T-helper 1 cell treated with Interleukin-12 subunit alpha and Interleukin-12 subunit beta and Interleukin-4 antibody, amounts not matched to agents 30 μg/mL and 1 μg/mL, for 36 hours (primary cell): Measurements from ENCODE around the gene PML.
"Not testable (repeated sequence)": the region's sequence is repeated elsewhere in the genome, so short reads cannot be mapped to it uniquely, and the experiment has no call there.

Experiments
- H3K27ac Mint-ChIP-seq: one replicate; pipeline ENCODE4 v1.8.0; 2021; ENCODE audit warnings: mild to moderate bottlenecking, mixed read lengths
- H3K27me3 Mint-ChIP-seq: one replicate; pipeline ENCODE4 v1.8.0; 2021; ENCODE audit warnings: low read depth, mixed read lengths
- H3K36me3 Mint-ChIP-seq: one replicate; pipeline ENCODE4 v1.8.0; 2021; ENCODE audit warnings: low read depth, mixed read lengths
- H3K4me1 Mint-ChIP-seq: one replicate; pipeline ENCODE4 v1.8.0; 2021; ENCODE audit warnings: low read depth, mixed read lengths
- H3K4me3 Mint-ChIP-seq: one replicate; pipeline ENCODE4 v1.8.0; 2021; ENCODE audit warnings: mild to moderate bottlenecking, moderate library complexity, mixed read lengths
- H3K9me3 Mint-ChIP-seq: one replicate; pipeline ENCODE4 v1.8.0; 2021; ENCODE audit warnings: mixed read lengths

Gene PML

GRCh38 chr15:74041777-74042435 is 47.4 kb downstream of the PML start:
- no peaks in the 10 kb centered on the region for H3K27me3 Mint-ChIP-seq
- peaks cover 27% of the 10 kb centered on the region for H3K36me3 Mint-ChIP-seq
- no peaks in the 10 kb centered on the region for H3K9me3 Mint-ChIP-seq
- H3K4me3 Mint-ChIP-seq, result no peak overlapping the region
- H3K4me1 Mint-ChIP-seq, result no peaks in the 10 kb centered on the region
- no peak overlapping the region for H3K27ac Mint-ChIP-seq

DNA sequence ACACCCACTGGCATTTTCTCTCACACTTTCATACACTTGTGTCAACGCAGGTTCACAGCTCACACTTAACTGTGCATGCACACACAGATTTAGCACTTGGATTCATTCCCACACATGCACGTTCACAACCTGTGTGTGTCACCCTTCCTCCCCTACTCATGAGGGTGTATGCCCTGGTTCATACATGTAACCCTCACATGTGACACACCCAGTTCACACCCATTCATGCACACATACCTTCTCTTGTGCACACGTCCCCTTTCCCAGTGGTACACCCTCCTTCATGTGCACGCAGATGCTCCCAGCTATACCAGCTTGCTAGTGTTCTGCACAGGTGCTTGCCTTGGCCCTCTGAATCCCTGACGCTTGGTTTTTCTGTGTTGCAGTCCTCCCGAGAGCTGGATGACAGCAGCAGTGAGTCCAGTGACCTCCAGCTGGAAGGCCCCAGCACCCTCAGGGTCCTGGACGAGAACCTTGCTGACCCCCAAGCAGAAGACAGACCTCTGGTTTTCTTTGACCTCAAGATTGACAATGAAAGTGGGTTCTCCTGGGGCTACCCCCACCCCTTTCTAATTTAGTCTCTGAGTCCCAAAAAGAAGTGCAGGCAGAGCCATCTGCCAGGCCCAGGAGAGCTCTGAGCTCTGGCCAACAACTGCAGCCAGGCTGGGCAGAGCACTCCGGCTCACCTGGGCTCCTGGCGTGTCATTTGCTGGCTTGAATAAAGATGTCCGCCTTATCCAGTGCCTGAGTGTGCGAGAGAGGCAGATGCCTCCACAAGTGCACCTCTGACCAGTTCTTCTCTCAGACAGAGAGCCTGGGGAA is 48.3 kb downstream of the PML start:
- no peaks in the 10 kb centered on the region for H3K27me3 Mint-ChIP-seq

GRCh38 chr15:74043425-74044266 is 49.1 kb downstream of the PML start:
- Mint-ChIP-seq H3K9me3 (no peaks in the 10 kb centered on the region), H3K27me3 (no peaks in the 10 kb centered on the region), H3K36me3 (peaks cover 16% of the 10 kb centered on the region), H3K4me1 (peaks cover 4% of the 10 kb centered on the region), H3K27ac (no peak overlapping the region), H3K4me3 (no peak overlapping the region)

More for the DNA sequence above, 48.3 kb downstream of the PML start:
- peaks cover 20% of the 10 kb centered on the region for H3K36me3 Mint-ChIP-seq
- H3K9me3 Mint-ChIP-seq, result no peaks in the 10 kb centered on the region
- no peak overlapping the region for H3K4me3 Mint-ChIP-seq
- H3K4me1 Mint-ChIP-seq, result no peaks in the 10 kb centered on the region
- H3K27ac Mint-ChIP-seq, result no peak overlapping the region

DNA sequence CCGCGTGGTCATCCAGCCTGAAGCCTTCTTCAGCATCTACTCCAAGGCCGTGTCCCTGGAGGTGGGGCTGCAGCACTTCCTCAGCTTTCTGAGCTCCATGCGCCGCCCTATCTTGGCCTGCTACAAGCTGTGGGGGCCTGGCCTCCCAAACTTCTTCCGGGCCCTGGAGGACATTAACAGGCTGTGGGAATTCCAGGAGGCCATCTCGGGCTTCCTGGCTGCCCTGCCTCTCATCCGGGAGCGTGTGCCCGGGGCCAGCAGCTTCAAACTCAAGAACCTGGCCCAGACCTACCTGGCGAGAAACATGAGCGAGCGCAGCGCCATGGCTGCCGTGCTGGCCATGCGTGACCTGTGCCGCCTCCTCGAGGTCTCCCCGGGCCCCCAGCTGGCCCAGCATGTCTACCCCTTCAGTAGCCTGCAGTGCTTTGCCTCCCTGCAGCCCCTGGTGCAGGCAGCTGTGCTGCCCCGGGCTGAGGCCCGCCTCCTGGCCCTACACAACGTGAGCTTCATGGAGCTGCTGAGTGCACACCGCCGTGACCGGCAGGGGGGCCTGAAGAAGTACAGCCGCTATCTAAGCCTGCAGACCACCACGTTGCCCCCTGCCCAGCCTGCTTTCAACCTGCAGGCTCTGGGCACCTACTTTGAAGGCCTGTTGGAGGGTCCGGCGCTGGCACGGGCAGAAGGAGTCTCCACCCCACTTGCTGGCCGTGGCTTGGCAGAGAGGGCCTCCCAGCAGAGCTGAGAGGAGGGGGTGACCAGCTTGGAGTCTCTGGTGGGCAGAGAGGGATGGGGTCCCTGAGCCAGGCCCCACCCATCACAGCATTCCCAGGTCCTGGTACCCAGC is 50.0 kb downstream of the PML start:
- H3K4me1 Mint-ChIP-seq, result peaks cover 4% of the 10 kb centered on the region
- peaks cover 16% of the 10 kb centered on the region for H3K36me3 Mint-ChIP-seq
- H3K27me3 Mint-ChIP-seq, result no peaks in the 10 kb centered on the region
- H3K9me3 Mint-ChIP-seq, result no peaks in the 10 kb centered on the region
- H3K4me3 Mint-ChIP-seq, result no peak overlapping the region
- no peak overlapping the region for H3K27ac Mint-ChIP-seq

- H3K27me3 Mint-ChIP-seq, result no peaks in the 10 kb centered on the region
- no peak overlapping the region for H3K27ac Mint-ChIP-seq
- H3K36me3 Mint-ChIP-seq, result peaks cover 16% of the 10 kb centered on the region
- H3K4me3 Mint-ChIP-seq, result no peak overlapping the region
- no peaks in the 10 kb centered on the region for H3K9me3 Mint-ChIP-seq
- peaks cover 4% of the 10 kb centered on the region for H3K4me1 Mint-ChIP-seq
These were observed 50.7 kb downstream of the PML start for GRCh38 chr15:74045184-74045583.

- H3K36me3 Mint-ChIP-seq, result peaks cover 13% of the 10 kb centered on the region
- H3K4me1 Mint-ChIP-seq, result peaks cover 4% of the 10 kb centered on the region
- H3K27me3 Mint-ChIP-seq, result no peaks in the 10 kb centered on the region
- no peaks in the 10 kb centered on the region for H3K9me3 Mint-ChIP-seq
- no peak overlapping the region for H3K4me3 Mint-ChIP-seq
- no peak overlapping the region for H3K27ac Mint-ChIP-seq
These were observed 51.2 kb downstream of the PML start for GRCh38 chr15:74045636-74046274.

DNA sequence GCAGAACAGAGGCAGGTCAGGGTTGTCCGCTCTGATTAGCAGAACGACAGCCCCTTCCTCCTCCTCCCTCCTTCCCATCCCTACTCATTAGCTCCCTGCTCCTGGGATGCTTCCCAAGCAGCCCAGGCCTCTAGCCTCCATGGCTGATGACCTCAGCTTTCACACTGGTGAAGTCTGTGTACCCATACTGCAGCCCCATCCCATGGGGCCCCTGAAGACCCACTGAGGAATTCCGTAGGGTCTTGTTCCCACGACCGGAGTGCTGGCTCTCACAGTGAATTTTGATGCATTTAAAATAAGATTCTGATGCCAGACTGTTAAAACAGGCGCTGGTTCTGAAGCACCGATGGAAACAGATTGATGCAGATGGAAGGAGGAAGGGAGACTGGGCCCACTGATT is 51.8 kb downstream of the PML start:
- H3K9me3 Mint-ChIP-seq, result no peaks in the 10 kb centered on the region

GRCh38 chr15:74050127-74050526 is 55.6 kb downstream of the PML start:
- Mint-ChIP-seq H3K4me1 (peaks cover 9% of the 10 kb centered on the region), H3K27ac (no peak overlapping the region)

More for the DNA sequence above, 51.8 kb downstream of the PML start:
- H3K4me3 Mint-ChIP-seq, result no peak overlapping the region
- peaks cover 4% of the 10 kb centered on the region for H3K4me1 Mint-ChIP-seq
- peaks cover 11% of the 10 kb centered on the region for H3K36me3 Mint-ChIP-seq
- H3K27me3 Mint-ChIP-seq, result no peaks in the 10 kb centered on the region
- no peak overlapping the region for H3K27ac Mint-ChIP-seq

GRCh38 chr15:74050556-74051234 is 56.2 kb downstream of the PML start:
- Mint-ChIP-seq H3K27ac (no peak overlapping the region), H3K36me3 (peaks cover 3% of the 10 kb centered on the region)

More at GRCh38 chr15:74050127-74050526, 55.6 kb downstream of the PML start:
- Mint-ChIP-seq H3K9me3 (no peaks in the 10 kb centered on the region), H3K36me3 (peaks cover 8% of the 10 kb centered on the region), H3K4me3 (no peak overlapping the region), H3K27me3 (no peaks in the 10 kb centered on the region)

GRCh38 chr15:74052271-74053260 is 58.0 kb downstream of the PML start:
- not testable (repeated sequence) for H3K27me3 Mint-ChIP-seq, H3K4me1 Mint-ChIP-seq, H3K36me3 Mint-ChIP-seq, H3K9me3 Mint-ChIP-seq, H3K27ac Mint-ChIP-seq, H3K4me3 Mint-ChIP-seq

More at GRCh38 chr15:74050556-74051234, 56.2 kb downstream of the PML start:
- Mint-ChIP-seq H3K27me3 (no peaks in the 10 kb centered on the region), H3K4me1 (peaks cover 9% of the 10 kb centered on the region), H3K9me3 (no peaks in the 10 kb centered on the region), H3K4me3 (no peak overlapping the region)

GRCh38 chr15:74053517-74053916 is 59.0 kb downstream of the PML start:
- H3K9me3 Mint-ChIP-seq, result no peaks in the 10 kb centered on the region

GRCh38 chr15:74053941-74054529 is 59.5 kb downstream of the PML start:
- H3K9me3 Mint-ChIP-seq, result no peaks in the 10 kb centered on the region
- H3K27me3 Mint-ChIP-seq, result no peaks in the 10 kb centered on the region
- H3K27ac Mint-ChIP-seq, result no peak overlapping the region
- H3K36me3 Mint-ChIP-seq, result peaks cover 7% of the 10 kb centered on the region
- H3K4me3 Mint-ChIP-seq, result no peak overlapping the region
- H3K4me1 Mint-ChIP-seq, result peaks cover 6% of the 10 kb centered on the region

More at GRCh38 chr15:74053517-74053916, 59.0 kb downstream of the PML start:
- H3K4me1 Mint-ChIP-seq, result peaks cover 6% of the 10 kb centered on the region
- H3K4me3 Mint-ChIP-seq, result no peak overlapping the region
- H3K36me3 Mint-ChIP-seq, result peaks cover 7% of the 10 kb centered on the region
- H3K27ac Mint-ChIP-seq, result no peak overlapping the region
- H3K27me3 Mint-ChIP-seq, result no peaks in the 10 kb centered on the region
